HG02938 (cell line): ENCODE measurements around the gene PSME1.
A peak's percentile ranks its signal among the peaks of the same experiment; 100 is the strongest.
"Not testable (repeated sequence)": the region's sequence is repeated elsewhere in the genome, so short reads cannot be mapped to it uniquely, and the experiment has no call there.

Experiments used
- ATAC-seq: cut with Tn5 transposase; IDR thresholded peaks from one replicate; pipeline ENCODE4 v1.9.1; 2021; ENCODE audit warnings: mild to moderate bottlenecking, moderate library complexity; ENCODE audit not compliant: unreplicated experiment

PSME1 gene

GRCh38 chr14:24103451-24103850 is 32.5 kb upstream of the PSME1 start:
- no peak for ATAC-seq

GRCh38 chr14:24105609-24106239 is 30.3 kb upstream of the PSME1 start:
- ATAC-seq, result not testable (repeated sequence)

- no peak for ATAC-seq
Observed at GRCh38 chr14:24106672-24107271, 29.2 kb upstream of the PSME1 start.

GRCh38 chr14:24108336-24108874 is 27.6 kb upstream of the PSME1 start:
- ATAC-seq, result no peak

- ATAC-seq, result no peak
Observed at GRCh38 chr14:24110060-24110459, 25.9 kb upstream of the PSME1 start.

GRCh38 chr14:24110523-24110922 is 25.5 kb upstream of the PSME1 start:
- ATAC-seq, result no peak

- ATAC-seq, result no peak
Observed at GRCh38 chr14:24113379-24113800, 22.6 kb upstream of the PSME1 start.

GRCh38 chr14:24113801-24114531 is 22.0 kb upstream of the PSME1 start:
- ATAC-seq, result peak; percentile 15

GRCh38 chr14:24114532-24115421 is 21.2 kb upstream of the PSME1 start, which contains the start of the genes DCAF11 and NRL:
Gene DCAF11 (plus strand): TSS chr14:24114777. CDS start chr14:24115595, 818 bp downstream.
Gene NRL (minus strand): TSS chr14:24114949. CDS start chr14:24082848, 32,101 bp downstream.
- ATAC-seq, result peak; percentile 82

GRCh38 chr14:24115422-24116127 is 20.4 kb upstream of the PSME1 start:
- no peak for ATAC-seq

GRCh38 chr14:24116128-24116814 is 19.7 kb upstream of the PSME1 start:
- no peak for ATAC-seq

- ATAC-seq, result no peak
Observed at GRCh38 chr14:24117179-24117578, 18.8 kb upstream of the PSME1 start.

GRCh38 chr14:24119691-24120090 is 16.3 kb upstream of the PSME1 start:
- no peak for ATAC-seq

- ATAC-seq, result no peak
Observed at GRCh38 chr14:24121210-24121609, 14.8 kb upstream of the PSME1 start.

- ATAC-seq, result no peak
Observed at GRCh38 chr14:24122416-24122815, 13.6 kb upstream of the PSME1 start.

- no peak for ATAC-seq
Observed at GRCh38 chr14:24122898-24123297, 13.1 kb upstream of the PSME1 start.

- ATAC-seq, result no peak
Observed at GRCh38 chr14:24123424-24124417, 12.3 kb upstream of the PSME1 start.

GRCh38 chr14:24126939-24127338 is 9.1 kb upstream of the PSME1 start:
- no peak for ATAC-seq
